ENCODE measurements around the gene SPATA31D1. TPM values are rescaled to one million over a fixed set of nuclear protein-coding genes. Genes with fewer than 3 reads are reported as not detected.

SPATA31D1 gene
- total and polyA plus RNA-seq, 4 donors, result not detected

DNA sequence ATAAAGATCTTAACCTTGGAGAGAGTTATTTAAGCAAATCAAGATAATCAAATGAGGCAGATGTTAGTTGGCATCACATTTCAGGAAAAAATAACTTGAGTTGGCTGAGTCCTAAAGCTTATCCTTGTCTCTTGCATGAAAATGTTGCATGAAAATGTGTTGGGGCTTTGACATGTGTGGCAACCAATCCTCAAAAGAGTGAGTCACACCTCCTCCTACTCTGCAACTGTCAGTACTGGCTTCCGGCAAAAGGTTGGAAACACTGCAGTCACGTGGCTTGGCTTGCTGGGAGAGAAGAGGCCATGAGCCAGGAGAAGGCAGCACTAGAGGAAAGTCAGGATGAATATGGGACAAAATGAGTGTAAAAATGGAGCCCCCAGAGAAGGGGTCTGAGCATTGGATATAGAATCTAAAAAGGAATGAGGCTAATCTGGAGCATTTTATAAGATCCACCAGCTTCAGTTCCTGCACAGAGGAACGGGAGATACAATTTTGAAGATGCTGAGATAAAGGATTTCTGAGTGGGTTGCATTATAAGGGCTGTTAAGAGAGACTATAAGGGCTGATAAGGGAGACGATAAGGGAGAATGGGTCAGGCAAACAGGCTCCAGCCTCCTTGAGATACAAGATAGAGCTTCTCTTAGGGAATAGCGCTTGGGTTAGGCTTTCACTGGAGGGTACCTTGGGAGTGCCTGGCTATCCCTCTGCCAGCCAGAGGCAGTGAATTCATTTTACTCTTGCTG lies 43.1 kb downstream of the SPATA31D1 start:
- Histone ChIP-seq H3K9ac (ENCODE audit: low read depth in 1 of 2, low read length in 2 of 2) (no peak overlapping the region), H3K4me1 (ENCODE audit: control insufficient read depth in 4 of 4, insufficient read depth in 4 of 4, low read length in 3 of 4) (no peaks in the 10 kb centered on the region), H3K27ac (ENCODE audit: low read depth in 1 of 2, low read length in 2 of 2) (no peak overlapping the region), H3K4me3 (ENCODE audit: low read depth in 1 of 3, low read length in 3 of 3) (no peak overlapping the region), H3K9me3 (ENCODE audit: control insufficient read depth in 4 of 4, low read length in 3 of 4) (no peaks in the 10 kb centered on the region), H3K27me3 (ENCODE audit: control insufficient read depth in 4 of 4, insufficient read depth in 4 of 4, low read length in 3 of 4) (no peaks in the 10 kb centered on the region), H3K36me3 (ENCODE audit: control insufficient read depth in 4 of 4, insufficient read depth in 3 of 4, low read depth in 1 of 4, low read length in 3 of 4) (no peaks in the 10 kb centered on the region)
- TF ChIP-seq JUND (IDR thresholded peaks at IDR 0.05), result peak in 1 of 2 donors; percentile 11
- TF ChIP-seq, protein P1, sequence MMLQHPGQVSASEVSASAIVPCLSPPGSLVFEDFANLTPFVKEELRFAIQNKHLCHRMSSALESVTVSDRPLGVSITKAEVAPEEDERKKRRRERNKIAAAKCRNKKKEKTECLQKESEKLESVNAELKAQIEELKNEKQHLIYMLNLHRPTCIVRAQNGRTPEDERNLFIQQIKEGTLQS (IDR thresholded peaks at IDR 0.05), result no peak
- WGBS, result 51% methylated on average over 5 of the region's 5 CpGs
- DNase-seq (ENCODE audit: low spot score), result no peak

DNA sequence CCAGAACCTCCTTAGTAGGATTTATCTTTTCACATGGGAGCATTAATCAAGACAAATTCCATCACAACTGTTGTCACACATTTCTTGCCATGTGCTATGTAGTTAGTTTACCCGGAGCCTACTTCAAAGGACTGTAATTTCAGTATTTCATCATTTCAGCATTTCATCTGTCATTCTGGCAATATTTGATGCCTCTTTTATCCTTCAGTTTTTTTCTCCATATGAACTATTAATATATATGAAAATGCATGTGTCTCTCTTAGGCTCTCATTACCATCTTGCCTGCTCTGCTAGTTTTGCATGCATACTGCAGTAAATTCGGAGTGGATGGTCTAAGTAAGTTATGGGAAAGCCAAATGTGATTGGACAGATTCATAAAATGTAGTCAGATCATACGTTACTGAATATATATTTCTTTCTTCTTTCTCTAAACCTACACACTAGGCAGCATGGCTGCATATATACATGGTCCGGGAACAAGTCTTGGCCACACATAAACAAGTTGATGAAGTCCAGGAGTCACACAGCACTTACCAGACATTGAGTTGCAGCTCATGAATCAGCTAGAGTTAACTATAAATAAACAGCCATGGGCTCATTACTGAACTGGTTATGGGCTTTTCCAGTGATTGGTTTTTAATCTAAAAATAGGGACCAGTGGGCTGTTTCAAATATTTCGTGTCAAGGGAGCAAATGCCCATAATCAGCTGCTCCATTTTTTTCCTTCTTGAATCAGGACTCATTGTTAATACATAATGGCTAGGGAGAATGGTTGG lies 46.6 kb downstream of the SPATA31D1 start:
- 73% methylated on average over 5 of the region's 5 CpGs for WGBS
- H3K27ac ChIP-seq (ENCODE audit: low read depth in 1 of 2, low read length in 2 of 2), result no peak overlapping the region
- no peaks in the 10 kb centered on the region for H3K36me3 ChIP-seq (ENCODE audit: control insufficient read depth in 4 of 4, insufficient read depth in 3 of 4, low read depth in 1 of 4, low read length in 3 of 4)
- no peaks in the 10 kb centered on the region for H3K27me3 ChIP-seq (ENCODE audit: control insufficient read depth in 4 of 4, insufficient read depth in 4 of 4, low read length in 3 of 4)
- no peak for DNase-seq (ENCODE audit: low spot score)
- H3K4me3 ChIP-seq (ENCODE audit: low read depth in 1 of 3, low read length in 3 of 3), result no peak overlapping the region
- H3K4me1 ChIP-seq (ENCODE audit: control insufficient read depth in 4 of 4, insufficient read depth in 4 of 4, low read length in 3 of 4), result no peaks in the 10 kb centered on the region
- TF ChIP-seq, protein P2, sequence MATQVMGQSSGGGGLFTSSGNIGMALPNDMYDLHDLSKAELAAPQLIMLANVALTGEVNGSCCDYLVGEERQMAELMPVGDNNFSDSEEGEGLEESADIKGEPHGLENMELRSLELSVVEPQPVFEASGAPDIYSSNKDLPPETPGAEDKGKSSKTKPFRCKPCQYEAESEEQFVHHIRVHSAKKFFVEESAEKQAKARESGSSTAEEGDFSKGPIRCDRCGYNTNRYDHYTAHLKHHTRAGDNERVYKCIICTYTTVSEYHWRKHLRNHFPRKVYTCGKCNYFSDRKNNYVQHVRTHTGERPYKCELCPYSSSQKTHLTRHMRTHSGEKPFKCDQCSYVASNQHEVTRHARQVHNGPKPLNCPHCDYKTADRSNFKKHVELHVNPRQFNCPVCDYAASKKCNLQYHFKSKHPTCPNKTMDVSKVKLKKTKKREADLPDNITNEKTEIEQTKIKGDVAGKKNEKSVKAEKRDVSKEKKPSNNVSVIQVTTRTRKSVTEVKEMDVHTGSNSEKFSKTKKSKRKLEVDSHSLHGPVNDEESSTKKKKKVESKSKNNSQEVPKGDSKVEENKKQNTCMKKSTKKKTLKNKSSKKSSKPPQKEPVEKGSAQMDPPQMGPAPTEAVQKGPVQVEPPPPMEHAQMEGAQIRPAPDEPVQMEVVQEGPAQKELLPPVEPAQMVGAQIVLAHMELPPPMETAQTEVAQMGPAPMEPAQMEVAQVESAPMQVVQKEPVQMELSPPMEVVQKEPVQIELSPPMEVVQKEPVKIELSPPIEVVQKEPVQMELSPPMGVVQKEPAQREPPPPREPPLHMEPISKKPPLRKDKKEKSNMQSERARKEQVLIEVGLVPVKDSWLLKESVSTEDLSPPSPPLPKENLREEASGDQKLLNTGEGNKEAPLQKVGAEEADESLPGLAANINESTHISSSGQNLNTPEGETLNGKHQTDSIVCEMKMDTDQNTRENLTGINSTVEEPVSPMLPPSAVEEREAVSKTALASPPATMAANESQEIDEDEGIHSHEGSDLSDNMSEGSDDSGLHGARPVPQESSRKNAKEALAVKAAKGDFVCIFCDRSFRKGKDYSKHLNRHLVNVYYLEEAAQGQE (IDR thresholded peaks at IDR 0.05), result no peak
- TF ChIP-seq GABPA (IDR thresholded peaks at IDR 0.05 in 1 of 2, conservative IDR thresholded peaks at IDR 0.05 in 1 of 2) (no peak), RAD21 (IDR thresholded peaks at IDR 0.05) (no peak), FOXA2 (IDR thresholded peaks at IDR 0.05) (no peak), RXRA (IDR thresholded peaks at IDR 0.05) (no peak), FOXA1 (IDR thresholded peaks at IDR 0.05) (no peak), NR2F2 (IDR thresholded peaks at IDR 0.05) (no peak), TAF1 (conservative IDR thresholded peaks at IDR 0.05) (no peak), YY1 (IDR thresholded peaks at IDR 0.05) (no peak), HNF4G (IDR thresholded peaks at IDR 0.05) (no peak), EGR1 (IDR thresholded peaks at IDR 0.05; ENCODE audit: low read depth in 2 of 2) (no peak), JUND (IDR thresholded peaks at IDR 0.05) (no peak), HNF4A (conservative IDR thresholded peaks at IDR 0.05) (no peak), SP1 (IDR thresholded peaks at IDR 0.05) (no peak)
- TF ChIP-seq, protein P3, sequence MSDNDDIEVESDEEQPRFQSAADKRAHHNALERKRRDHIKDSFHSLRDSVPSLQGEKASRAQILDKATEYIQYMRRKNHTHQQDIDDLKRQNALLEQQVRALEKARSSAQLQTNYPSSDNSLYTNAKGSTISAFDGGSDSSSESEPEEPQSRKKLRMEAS (IDR thresholded peaks at IDR 0.05), result no peak
- TF ChIP-seq, protein P4, sequence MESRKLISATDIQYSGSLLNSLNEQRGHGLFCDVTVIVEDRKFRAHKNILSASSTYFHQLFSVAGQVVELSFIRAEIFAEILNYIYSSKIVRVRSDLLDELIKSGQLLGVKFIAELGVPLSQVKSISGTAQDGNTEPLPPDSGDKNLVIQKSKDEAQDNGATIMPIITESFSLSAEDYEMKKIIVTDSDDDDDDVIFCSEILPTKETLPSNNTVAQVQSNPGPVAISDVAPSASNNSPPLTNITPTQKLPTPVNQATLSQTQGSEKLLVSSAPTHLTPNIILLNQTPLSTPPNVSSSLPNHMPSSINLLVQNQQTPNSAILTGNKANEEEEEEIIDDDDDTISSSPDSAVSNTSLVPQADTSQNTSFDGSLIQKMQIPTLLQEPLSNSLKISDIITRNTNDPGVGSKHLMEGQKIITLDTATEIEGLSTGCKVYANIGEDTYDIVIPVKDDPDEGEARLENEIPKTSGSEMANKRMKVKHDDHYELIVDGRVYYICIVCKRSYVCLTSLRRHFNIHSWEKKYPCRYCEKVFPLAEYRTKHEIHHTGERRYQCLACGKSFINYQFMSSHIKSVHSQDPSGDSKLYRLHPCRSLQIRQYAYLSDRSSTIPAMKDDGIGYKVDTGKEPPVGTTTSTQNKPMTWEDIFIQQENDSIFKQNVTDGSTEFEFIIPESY (IDR thresholded peaks at IDR 0.05), result no peak
- TF ChIP-seq, protein P5, sequence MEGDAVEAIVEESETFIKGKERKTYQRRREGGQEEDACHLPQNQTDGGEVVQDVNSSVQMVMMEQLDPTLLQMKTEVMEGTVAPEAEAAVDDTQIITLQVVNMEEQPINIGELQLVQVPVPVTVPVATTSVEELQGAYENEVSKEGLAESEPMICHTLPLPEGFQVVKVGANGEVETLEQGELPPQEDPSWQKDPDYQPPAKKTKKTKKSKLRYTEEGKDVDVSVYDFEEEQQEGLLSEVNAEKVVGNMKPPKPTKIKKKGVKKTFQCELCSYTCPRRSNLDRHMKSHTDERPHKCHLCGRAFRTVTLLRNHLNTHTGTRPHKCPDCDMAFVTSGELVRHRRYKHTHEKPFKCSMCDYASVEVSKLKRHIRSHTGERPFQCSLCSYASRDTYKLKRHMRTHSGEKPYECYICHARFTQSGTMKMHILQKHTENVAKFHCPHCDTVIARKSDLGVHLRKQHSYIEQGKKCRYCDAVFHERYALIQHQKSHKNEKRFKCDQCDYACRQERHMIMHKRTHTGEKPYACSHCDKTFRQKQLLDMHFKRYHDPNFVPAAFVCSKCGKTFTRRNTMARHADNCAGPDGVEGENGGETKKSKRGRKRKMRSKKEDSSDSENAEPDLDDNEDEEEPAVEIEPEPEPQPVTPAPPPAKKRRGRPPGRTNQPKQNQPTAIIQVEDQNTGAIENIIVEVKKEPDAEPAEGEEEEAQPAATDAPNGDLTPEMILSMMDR (IDR thresholded peaks at IDR 0.05; ENCODE audit: low read depth, low read length, missing input control), result no peak
- TF ChIP-seq, protein P1 (IDR thresholded peaks at IDR 0.05), result no peak
- H3K9me3 ChIP-seq (ENCODE audit: control insufficient read depth in 4 of 4, low read length in 3 of 4), result no peaks in the 10 kb centered on the region
- no peak overlapping the region for H3K9ac ChIP-seq (ENCODE audit: low read depth in 1 of 2, low read length in 2 of 2)
